GM18861 (cell line): ENCODE data around the gene DMBX1.

ENCODE experiments used
- ATAC-seq: cut with Tn5 transposase; IDR thresholded peaks from one replicate; pipeline ENCODE4 v1.9.1; 2021; ENCODE audit not compliant: unreplicated experiment

DMBX1 gene

GRCh38 chr1:46481961-46482360, 7.7 kb upstream of the DMBX1 start:
- ATAC-seq, result no peak

- no peak for ATAC-seq
These were observed 6.0 kb upstream of the DMBX1 start for GRCh38 chr1:46483589-46483988.

- ATAC-seq, result no peak
These were observed 4.7 kb upstream of the DMBX1 start for GRCh38 chr1:46484783-46485490.

- ATAC-seq, result no peak
These were observed 3.8 kb upstream of the DMBX1 start for GRCh38 chr1:46485564-46486431.

GRCh38 chr1:46486432-46487015, 3.1 kb upstream of the DMBX1 start:
- ATAC-seq, result no peak

GRCh38 chr1:46487818-46488218, 1.8 kb upstream of the DMBX1 start:
- no peak for ATAC-seq

- no peak for ATAC-seq
These were observed 1.1 kb upstream of the DMBX1 start for GRCh38 chr1:46488343-46489168.

- ATAC-seq, result no peak
These were observed 433 bp upstream of the DMBX1 start for GRCh38 chr1:46489169-46489637.

GRCh38 chr1:46490406-46490655, 695 bp downstream of the DMBX1 start:
- ATAC-seq, result no peak

GRCh38 chr1:46490656-46491442, 1.2 kb downstream of the DMBX1 start:
- no peak for ATAC-seq

GRCh38 chr1:46491443-46492268, 2.0 kb downstream of the DMBX1 start:
- ATAC-seq, result no peak

GRCh38 chr1:46492269-46492853, 2.7 kb downstream of the DMBX1 start:
- ATAC-seq, result no peak

- ATAC-seq, result no peak
These were observed 3.2 kb downstream of the DMBX1 start for GRCh38 chr1:46492871-46493270.

- ATAC-seq, result no peak
These were observed 3.8 kb downstream of the DMBX1 start for GRCh38 chr1:46493316-46494032.

- no peak for ATAC-seq
These were observed 5.3 kb downstream of the DMBX1 start for GRCh38 chr1:46494910-46495309.

GRCh38 chr1:46495778-46496177, 6.1 kb downstream of the DMBX1 start:
- no peak for ATAC-seq

- no peak for ATAC-seq
These were observed 6.9 kb downstream of the DMBX1 start for GRCh38 chr1:46496505-46496904.

GRCh38 chr1:46497020-46497419, 7.4 kb downstream of the DMBX1 start:
- no peak for ATAC-seq

GRCh38 chr1:46497665-46498064, 8.0 kb downstream of the DMBX1 start:
- ATAC-seq, result no peak
